IMR-90 (cell line): ENCODE results near the gene CFAP70. TPM values are rescaled to one million over a fixed set of nuclear protein-coding genes. Genes with fewer than 3 reads are reported as not detected.

Source experiments
- ATAC-seq: fragments of 200-7000 bp; cut with Tn5 transposase; 2 replicates; pipeline ENCODE4 v1.9.1; 2020; ENCODE audit warnings: low read depth, mild to moderate bottlenecking, moderate library complexity
- BruUV-seq: library from RNA; stranded (reverse); fragments of 400-500 nt; replicated peaks from 2 replicates; lab custom pipeline; 2021; lab: Mats Ljungman, UMichigan
- CTCF ChIA-PET: fragments of 300-600 bp; formaldehyde crosslinking; extraction: SDS; loops from one replicate; lab custom pipeline; 2021; ENCODE audit warnings: antibody characterized with exemption; lab: Yijun Ruan, JAX
- POLR2A ChIA-PET: fragments of 300-600 bp; sonication (Branson Sonifier 250); formaldehyde crosslinking; loops from one replicate; lab custom pipeline; 2022; ENCODE audit warnings: antibody characterized with exemption; ENCODE audit not compliant: unreplicated experiment; lab: Charles Lee
- DNase-seq: peaks from one replicate; pipeline ENCODE4 v3.0.0; 2013
- H2AFZ ChIP-seq: replicated peaks from 2 replicates; pipeline ENCODE3; 2013; ENCODE audit warnings: low read length, mild to moderate bottlenecking; ENCODE audit not compliant: poor library complexity
- H2AK5ac ChIP-seq: 2 replicates; pipeline ENCODE4 v1.6.1; 2013; ENCODE audit warnings: low read depth, low read length, inconsistent platforms
- H2AK9ac ChIP-seq: replicated peaks from 2 replicates; pipeline ENCODE3; 2013; ENCODE audit warnings: mild to moderate bottlenecking, low read depth, low read length, moderate library complexity; ENCODE audit not compliant: poor library complexity
- H2BK120ac ChIP-seq: 2 replicates; pipeline ENCODE4 v1.6.1; 2013; ENCODE audit warnings: low read depth, low read length, inconsistent platforms
- H2BK15ac ChIP-seq: 3 replicates; pipeline ENCODE4 v1.6.1; 2013; ENCODE audit warnings: low read depth, low read length, inconsistent platforms
- H2BK20ac ChIP-seq: 2 replicates; pipeline ENCODE4 v1.6.1; 2013; ENCODE audit warnings: low read depth, mild to moderate bottlenecking, inconsistent platforms, low read length, moderate library complexity
- H2BK5ac ChIP-seq: 2 replicates; pipeline ENCODE4 v1.6.1; 2013; ENCODE audit warnings: mild to moderate bottlenecking, low read depth, low read length, inconsistent platforms; ENCODE audit not compliant: poor library complexity, severe bottlenecking
- H3K14ac ChIP-seq: replicated peaks from 2 replicates; pipeline ENCODE4 v1.6.1; 2013; ENCODE audit warnings: low read depth, low read length, inconsistent platforms
- H3K18ac ChIP-seq: 2 replicates; pipeline ENCODE4 v1.6.1; 2013; ENCODE audit warnings: low read depth, low read length, control low read depth
- H3K23ac ChIP-seq: 2 replicates; pipeline ENCODE4 v1.6.1; 2013; ENCODE audit warnings: low read depth, low read length, inconsistent platforms
- H3K27ac ChIP-seq: 2 replicates; pipeline ENCODE4 v1.5.1; 2013; ENCODE audit warnings: mild to moderate bottlenecking, control low read depth, low read length; ENCODE audit not compliant: insufficient read depth
- H3K27me3 ChIP-seq: 2 replicates; pipeline ENCODE4 v1.6.1; 2013; ENCODE audit warnings: low read length; ENCODE audit not compliant: control insufficient read depth, insufficient read depth
- H3K36me3 ChIP-seq: 2 replicates; pipeline ENCODE4 v1.6.1; 2013; ENCODE audit warnings: low read length, mixed read lengths; ENCODE audit not compliant: control insufficient read depth, insufficient read depth
- H3K4ac ChIP-seq: 2 replicates; pipeline ENCODE4 v1.6.1; 2013; ENCODE audit warnings: low read depth, low read length, inconsistent platforms
- H3K4me1 ChIP-seq: 2 replicates; pipeline ENCODE4 v1.6.1; 2013; ENCODE audit warnings: low read length, mixed read lengths; ENCODE audit not compliant: control insufficient read depth, insufficient read depth
- H3K4me2 ChIP-seq: 2 replicates; pipeline ENCODE4 v1.6.1; 2013; ENCODE audit warnings: low read depth, mild to moderate bottlenecking, control low read depth, low read length, moderate library complexity
- H3K4me3 ChIP-seq: 2 replicates; pipeline ENCODE4 v1.5.1; 2013; ENCODE audit warnings: low read depth, mild to moderate bottlenecking, control low read depth, low read length, moderate library complexity; ENCODE audit not compliant: insufficient read depth
- H3K56ac ChIP-seq: 2 replicates; pipeline ENCODE4 v1.6.1; 2013; ENCODE audit warnings: low read length, inconsistent platforms; ENCODE audit not compliant: insufficient read depth; ENCODE audit errors: extremely low read depth
- H3K79me1 ChIP-seq, 2 experiments: 2 replicates each; pipeline ENCODE4 v1.6.1; 2013; ENCODE audit warnings: low read length in 2 of 2, inconsistent platforms in 1 of 2, low read depth in 1 of 2
- H3K9ac ChIP-seq: 2 replicates; pipeline ENCODE4 v1.6.1; 2013; ENCODE audit warnings: low read depth, low read length, control low read depth
- H3K9me1 ChIP-seq: 2 replicates; pipeline ENCODE4 v1.6.1; 2013; ENCODE audit warnings: low read length, inconsistent platforms; ENCODE audit not compliant: insufficient read depth
- H3K9me3 ChIP-seq: 2 replicates; pipeline ENCODE4 v1.6.1; 2013; ENCODE audit warnings: low read length; ENCODE audit not compliant: control insufficient read depth, insufficient read depth
- H4K20me1 ChIP-seq: 2 replicates; pipeline ENCODE4 v1.6.1; 2013; ENCODE audit warnings: low read length, inconsistent platforms; ENCODE audit not compliant: insufficient read depth
- H4K5ac ChIP-seq: 2 replicates; pipeline ENCODE4 v1.6.1; 2013; ENCODE audit warnings: mild to moderate bottlenecking, low read depth, low read length, control low read depth
- H4K8ac ChIP-seq, 2 experiments: 2 replicates each; pipeline ENCODE4 v1.6.1; 2013; ENCODE audit warnings: low read depth in 2 of 2, low read length in 2 of 2, control low read depth in 1 of 2, inconsistent platforms in 1 of 2
- H4K91ac ChIP-seq: 2 replicates; pipeline ENCODE4 v1.6.1; 2013; ENCODE audit warnings: low read depth, low read length, inconsistent platforms; ENCODE audit not compliant: insufficient read depth
- CEBPB ChIP-seq: IDR thresholded peaks from 2 replicates; pipeline ENCODE4 v1.6.1; 2012; ENCODE audit warnings: low read depth, low read length, improper control_type of control experiment
- CHD1 ChIP-seq: IDR thresholded peaks from 2 replicates; pipeline ENCODE4 v1.6.1; 2012; ENCODE audit warnings: low read depth, low read length, improper control_type of control experiment
- CTCF ChIP-seq: conservative IDR thresholded peaks from 2 replicates; pipeline ENCODE4 v1.5.1; 2012; ENCODE audit warnings: mild to moderate bottlenecking, low read depth, low read length, improper control_type of control experiment
- MAFK ChIP-seq: IDR thresholded peaks from 2 replicates; pipeline ENCODE4 v1.6.1; 2012; ENCODE audit warnings: low read depth, low read length, improper control_type of control experiment
- MAZ ChIP-seq: IDR thresholded peaks from 2 replicates; pipeline ENCODE4 v1.6.1; 2012; ENCODE audit warnings: low read depth, mild to moderate bottlenecking, low read length, improper control_type of control experiment, moderate library complexity, borderline replicate concordance
- POLR2A ChIP-seq: IDR thresholded peaks from 2 replicates; pipeline ENCODE4 v1.6.1; 2012; ENCODE audit warnings: mild to moderate bottlenecking, low read depth, low read length
- RFX5 ChIP-seq: IDR thresholded peaks from 2 replicates; pipeline ENCODE4 v1.8.0; 2012; ENCODE audit warnings: low read depth, mild to moderate bottlenecking, low read length, moderate library complexity
- WGBS, 2 experiments: methylation state at CpG; one replicate each; pipeline versions ENCODE4 v1.1.5 to v1.1.7; 2013; ENCODE audit warnings: missing lambda C conversion rate in 2 of 2; ENCODE audit not compliant: insufficient read length in 1 of 2; ENCODE audit errors: extremely low coverage in 2 of 2; 5-methylcytosine and 5-hydroxymethylcytosine counted together
- dilution Hi-C: fragments of 300-500 bp; cut with HindIII; formaldehyde crosslinking; loops from one replicate; pipeline ENCODE4 v1.14.3; 2018; ENCODE audit warnings: low sequenced_read_pairs; ENCODE audit not compliant: unreplicated experiment
- in situ Hi-C: fragments of 300-500 bp; cut with MboI; formaldehyde crosslinking; loops from 3 replicates; pipeline ENCODE4 v1.14.3; 2019; ENCODE audit warnings: low sequenced_read_pairs, inconsistent platforms, mixed read lengths
- intact Hi-C: fragments of 100-400 bp; cut with micrococcal nuclease; formaldehyde crosslinking; loops from 2 replicates; pipeline ENCODE4 v1.10.0; 2022
- polyA plus RNA-seq, 3 experiments: library from polyadenylated mRNA; depleted of rRNA; stranded (reverse); fragments of >200 nt; gene quantifications; 2 replicates each; pipeline ENCODE4 v1.2.3, GENCODE V29; 2012; ENCODE audit warnings: low replicate concordance in 1 of 3
- total RNA-seq: library from RNA; depleted of rRNA; stranded (reverse); fragments of >200 nt; gene quantifications from 2 replicates; pipeline ENCODE4 v1.2.3, GENCODE V29; 2012

CFAP70 gene
- total and polyA plus RNA-seq, 2 of the 4 experiments (the other 2 are of a cell fraction), result 0.15 to 0.18 TPM

DNA sequence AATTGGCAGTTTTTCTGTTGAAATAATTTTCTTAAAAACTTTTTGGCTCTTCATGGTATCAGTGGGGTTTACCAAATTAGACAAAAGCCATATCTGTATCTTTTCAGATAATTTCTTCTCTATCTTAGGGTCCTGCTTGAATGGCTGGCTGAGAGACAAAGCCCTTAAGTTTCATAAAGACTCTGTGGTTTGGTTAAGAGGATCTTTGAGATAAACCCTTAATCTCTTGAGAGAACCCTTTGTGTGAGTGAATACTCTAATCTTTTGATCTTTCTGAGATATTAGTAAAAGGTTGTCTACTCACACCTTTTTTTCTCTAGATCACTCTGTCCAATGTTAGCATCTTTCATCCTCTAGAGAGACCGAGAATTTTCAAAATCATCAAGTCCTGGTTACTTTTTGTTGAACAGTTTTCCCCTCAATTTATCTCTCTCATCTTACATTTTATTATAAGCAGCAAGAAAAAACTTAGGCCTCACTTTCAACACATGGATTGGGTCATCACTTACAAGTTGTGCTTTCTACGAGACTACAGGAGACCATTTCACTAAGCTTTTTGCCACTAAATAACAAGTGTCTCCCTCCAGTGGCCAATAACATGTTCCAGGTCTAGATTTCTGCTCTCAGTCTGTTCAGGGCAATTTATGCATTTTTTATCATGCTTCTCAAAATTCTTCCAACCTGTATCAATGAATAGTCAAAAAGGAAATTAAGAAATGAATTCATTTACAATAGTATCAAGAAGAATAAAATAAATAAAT lies 140.1 kb downstream of the CFAP70 start:
- Histone ChIP-seq H2BK5ac (no peak overlapping the region), H3K27ac (no peak overlapping the region), H2BK20ac (no peak overlapping the region), H3K14ac (no peak overlapping the region), H3K27me3 (no peaks in the 10 kb centered on the region), H3K4me1 (no peaks in the 10 kb centered on the region), H2AFZ (no peak overlapping the region), H4K8ac (no peak overlapping the region), H4K20me1 (no peaks in the 10 kb centered on the region; the same call in 1 of the 2 replicates), H4K5ac (no peak overlapping the region), H3K18ac (no peak overlapping the region), H3K36me3 (peaks cover 15% of the 10 kb centered on the region), H3K9me3 (no peaks in the 10 kb centered on the region), H2AK5ac (no peak overlapping the region), H2BK120ac (no peak overlapping the region), H2BK15ac (no peak overlapping the region), H3K4me2 (no peak overlapping the region), H3K56ac (no peak overlapping the region), H3K23ac (no peak overlapping the region), H3K9me1 (0 out of 2 replicates have a peak, but pooled peaks cover 3% of the 10 kb centered on the region), H3K9ac (no peak overlapping the region), H3K79me1 (no peaks in the 10 kb centered on the region; a peak in 2 of 4 replicates), H2AK9ac (no peak overlapping the region), H3K4me3 (no peak overlapping the region), H3K4ac (no peak overlapping the region), H4K91ac (no peak overlapping the region)
- ATAC-seq (no peak), DNase-seq (peak; percentile 28)
- intact Hi-C loops (no loop called here), in situ Hi-C loops (no loop called here), dilution Hi-C loops (no loop called here)
- no TSS peak for BruUV-seq
- TF ChIP-seq CTCF (peak; percentile 30; the same call in 1 of the 2 replicates), MAZ (no peak), MAFK (no peak), CEBPB (no peak), POLR2A (no peak), CHD1 (no peak), RFX5 (no peak)
- ChIA-PET POLR2A (no interaction called here), CTCF (interaction anchor here (0.7 kb wide), 1 partner anchor 91 kb away, joined by 3 read pairs; no protein-coding TSS in a partner anchor)
- 94% methylated on average over 2 of the region's 2 CpGs; no CpG with 5 or more reads in 1 of the 2 experiments for WGBS, 2 experiments
